ENCODE results near the gene MED16.

Gene MED16

DNA sequence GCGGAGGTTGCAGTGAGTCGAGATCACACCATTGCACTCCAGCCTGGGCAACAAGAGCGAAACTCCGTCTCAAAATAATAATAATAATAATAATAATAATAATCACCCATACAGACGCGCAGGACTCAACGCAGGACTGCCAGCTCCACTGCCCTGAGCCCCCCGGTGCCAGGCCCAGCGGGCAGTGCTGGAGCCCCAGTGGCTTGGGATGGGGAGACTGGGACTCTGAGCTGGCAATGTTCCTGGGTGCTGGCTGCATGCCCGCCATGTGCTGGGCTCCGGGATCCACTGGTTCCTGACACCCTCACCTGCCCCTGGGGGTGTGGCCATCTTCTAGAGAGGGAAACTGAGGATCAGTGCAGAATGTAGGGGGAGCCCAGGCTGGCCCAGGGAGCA, 65.7 kb downstream of the MED16 start:
- no peaks in the 10 kb centered on the region for H4K20me1 ChIP-seq (ENCODE audit: insufficient read depth, low read length)
- TF ChIP-seq, protein P1, sequence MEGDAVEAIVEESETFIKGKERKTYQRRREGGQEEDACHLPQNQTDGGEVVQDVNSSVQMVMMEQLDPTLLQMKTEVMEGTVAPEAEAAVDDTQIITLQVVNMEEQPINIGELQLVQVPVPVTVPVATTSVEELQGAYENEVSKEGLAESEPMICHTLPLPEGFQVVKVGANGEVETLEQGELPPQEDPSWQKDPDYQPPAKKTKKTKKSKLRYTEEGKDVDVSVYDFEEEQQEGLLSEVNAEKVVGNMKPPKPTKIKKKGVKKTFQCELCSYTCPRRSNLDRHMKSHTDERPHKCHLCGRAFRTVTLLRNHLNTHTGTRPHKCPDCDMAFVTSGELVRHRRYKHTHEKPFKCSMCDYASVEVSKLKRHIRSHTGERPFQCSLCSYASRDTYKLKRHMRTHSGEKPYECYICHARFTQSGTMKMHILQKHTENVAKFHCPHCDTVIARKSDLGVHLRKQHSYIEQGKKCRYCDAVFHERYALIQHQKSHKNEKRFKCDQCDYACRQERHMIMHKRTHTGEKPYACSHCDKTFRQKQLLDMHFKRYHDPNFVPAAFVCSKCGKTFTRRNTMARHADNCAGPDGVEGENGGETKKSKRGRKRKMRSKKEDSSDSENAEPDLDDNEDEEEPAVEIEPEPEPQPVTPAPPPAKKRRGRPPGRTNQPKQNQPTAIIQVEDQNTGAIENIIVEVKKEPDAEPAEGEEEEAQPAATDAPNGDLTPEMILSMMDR (IDR thresholded peaks at IDR 0.05; ENCODE audit: low read length): no peak
- no peak for TF ChIP-seq EZH2 (IDR thresholded peaks at IDR 0.05; ENCODE audit: borderline replicate concordance, low read length)
- H3K9ac ChIP-seq (ENCODE audit: low read length): no peak overlapping the region
- no peaks in the 10 kb centered on the region for H3K36me3 ChIP-seq (ENCODE audit: insufficient read depth, low read length)
- H3K9me2 ChIP-seq (ENCODE audit: low read depth, low read length): no peaks in the 10 kb centered on the region
- H3K79me2 ChIP-seq (ENCODE audit: insufficient read depth, low read length): no peaks in the 10 kb centered on the region
- no peak overlapping the region for H2AFZ ChIP-seq (ENCODE audit: low read length)
- no peak overlapping the region for H3K4me3 ChIP-seq (ENCODE audit: low read depth, low read length, poor library complexity, severe bottlenecking)
- peaks cover 4% of the 10 kb centered on the region; the same call in 1 of the 2 replicates for H3K27me3 ChIP-seq (ENCODE audit: insufficient read depth, low read length)
- no peak overlapping the region for H3K4me2 ChIP-seq (ENCODE audit: low read length)
- no peak overlapping the region for H3K27ac ChIP-seq (ENCODE audit: low read depth, low read length, poor library complexity, severe bottlenecking)
- H3F3A ChIP-seq (ENCODE audit: insufficient read depth, low read length): no peaks in the 10 kb centered on the region
- no peaks in the 10 kb centered on the region for H3K9me3 ChIP-seq (ENCODE audit: low read length)
- H3K4me1 ChIP-seq (ENCODE audit: insufficient read depth, low read length, severe bottlenecking): no peaks in the 10 kb centered on the region

DNA sequence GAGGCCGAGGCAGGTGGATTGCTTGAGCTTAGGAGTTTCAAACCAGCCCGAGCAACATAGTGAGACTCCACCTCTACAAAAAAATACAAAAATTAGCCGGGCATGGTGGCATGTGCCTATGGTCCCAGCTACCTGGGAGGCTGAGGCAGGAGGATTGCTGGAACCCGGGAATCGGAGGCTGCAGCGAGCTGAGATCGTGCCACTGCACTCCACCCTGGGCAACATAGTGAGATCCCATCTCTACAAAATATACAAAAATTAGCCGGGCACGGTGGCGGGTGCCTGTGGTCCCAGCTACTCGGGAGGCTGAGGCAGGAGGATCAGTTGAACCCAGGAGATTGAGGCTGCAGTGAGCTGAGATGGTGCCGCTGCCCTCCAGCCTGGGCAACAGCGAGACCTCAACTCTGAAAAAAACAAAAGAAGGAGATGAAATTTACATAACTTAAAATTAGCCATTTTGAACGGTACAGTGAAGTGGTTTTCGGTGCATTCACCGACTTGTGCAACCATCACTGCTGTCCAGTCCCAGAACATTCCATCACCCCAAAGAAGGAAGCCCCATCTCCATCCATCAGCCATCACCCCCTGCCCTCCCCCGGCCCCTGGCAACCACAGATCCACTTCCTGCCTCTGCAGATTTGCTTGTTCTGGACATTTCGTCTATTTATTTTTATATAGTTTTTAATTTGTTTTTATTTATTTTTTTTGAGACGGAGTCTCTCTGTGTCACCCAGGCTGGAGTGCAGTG, 66.9 kb downstream of the MED16 start:
- no peaks in the 10 kb centered on the region for H3K4me1 ChIP-seq (ENCODE audit: insufficient read depth, low read length, severe bottlenecking)
- no peak overlapping the region for H3K27ac ChIP-seq (ENCODE audit: low read depth, low read length, poor library complexity, severe bottlenecking)
- no peaks in the 10 kb centered on the region for H4K20me1 ChIP-seq (ENCODE audit: insufficient read depth, low read length)

DNA sequence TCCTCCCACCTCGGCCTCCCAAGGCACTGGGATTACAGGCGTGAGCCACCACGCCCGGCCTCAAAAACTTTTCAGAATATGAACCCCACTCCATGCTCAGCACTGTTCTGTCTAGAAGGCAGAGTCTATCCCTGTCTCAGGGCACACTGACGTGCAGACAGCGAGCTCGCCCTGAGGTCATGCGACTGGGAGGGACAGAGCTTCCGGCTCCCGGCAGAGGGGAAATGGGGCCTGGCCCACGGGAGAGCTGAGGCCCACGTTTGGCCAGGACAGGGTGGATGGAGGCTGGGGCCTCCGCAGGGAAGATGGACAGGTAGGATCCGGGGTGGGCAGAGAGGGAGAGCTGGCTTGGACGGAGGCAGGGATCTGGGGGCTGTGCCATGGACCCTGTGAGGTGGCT, 68.1 kb downstream of the MED16 start:
- Histone ChIP-seq H3K9me2 (ENCODE audit: low read depth, low read length) (no peaks in the 10 kb centered on the region), H3K79me2 (ENCODE audit: insufficient read depth, low read length) (no peaks in the 10 kb centered on the region), H3K4me2 (ENCODE audit: low read length) (no peak overlapping the region), H3K27me3 (ENCODE audit: insufficient read depth, low read length) (peaks cover 4% of the 10 kb centered on the region; the same call in 1 of the 2 replicates), H3K36me3 (ENCODE audit: insufficient read depth, low read length) (no peaks in the 10 kb centered on the region), H3K4me3 (ENCODE audit: low read depth, low read length, poor library complexity, severe bottlenecking) (no peak overlapping the region), H3K9ac (ENCODE audit: low read length) (no peak overlapping the region), H3F3A (ENCODE audit: insufficient read depth, low read length) (no peaks in the 10 kb centered on the region), H3K9me3 (ENCODE audit: low read length) (no peaks in the 10 kb centered on the region), H4K20me1 (ENCODE audit: insufficient read depth, low read length) (no peaks in the 10 kb centered on the region), H2AFZ (ENCODE audit: low read length) (no peak overlapping the region), H3K27ac (ENCODE audit: low read depth, low read length, poor library complexity, severe bottlenecking) (no peak overlapping the region), H3K4me1 (ENCODE audit: insufficient read depth, low read length, severe bottlenecking) (no peaks in the 10 kb centered on the region)
- TF ChIP-seq EZH2 (IDR thresholded peaks at IDR 0.05; ENCODE audit: borderline replicate concordance, low read length): no peak
- TF ChIP-seq, protein P1 (IDR thresholded peaks at IDR 0.05; ENCODE audit: low read length): no peak

More for the DNA sequence above, 66.9 kb downstream of the MED16 start:
- no peak overlapping the region for H3K9ac ChIP-seq (ENCODE audit: low read length)
- H3K27me3 ChIP-seq (ENCODE audit: insufficient read depth, low read length): peaks cover 4% of the 10 kb centered on the region; the same call in 1 of the 2 replicates
- no peaks in the 10 kb centered on the region for H3K36me3 ChIP-seq (ENCODE audit: insufficient read depth, low read length)
- no peak overlapping the region for H3K4me3 ChIP-seq (ENCODE audit: low read depth, low read length, poor library complexity, severe bottlenecking)
- H3K9me3 ChIP-seq (ENCODE audit: low read length): no peaks in the 10 kb centered on the region
- H3K9me2 ChIP-seq (ENCODE audit: low read depth, low read length): no peaks in the 10 kb centered on the region
- no peaks in the 10 kb centered on the region for H3F3A ChIP-seq (ENCODE audit: insufficient read depth, low read length)
- TF ChIP-seq, protein P1 (IDR thresholded peaks at IDR 0.05; ENCODE audit: low read length): no peak
- no peak for TF ChIP-seq EZH2 (IDR thresholded peaks at IDR 0.05; ENCODE audit: borderline replicate concordance, low read length)
- no peaks in the 10 kb centered on the region for H3K79me2 ChIP-seq (ENCODE audit: insufficient read depth, low read length)
- H2AFZ ChIP-seq (ENCODE audit: low read length): no peak overlapping the region
- no peak overlapping the region for H3K4me2 ChIP-seq (ENCODE audit: low read length)
